Sigmoid colon (tissue), 7 donors: Measurements from ENCODE around the gene KIAA0930. TPM values are rescaled to one million over a fixed set of nuclear protein-coding genes. Genes with fewer than 3 reads are reported as not detected.

Source experiments
- DNase-seq: peaks from one replicate; pipeline ENCODE4 v3.0.0-alpha.2; 2019
- H3K27ac ChIP-seq, 4 donors: fragments of 200-600 bp; sonication (generic); one replicate each; pipeline ENCODE4 v1.5.1; 2016 to 2019; ENCODE audit warnings: mild to moderate bottlenecking in 1 of 4
- H3K27me3 ChIP-seq, 3 donors: fragments of 200-600 bp; sonication (generic); one replicate each; pipeline ENCODE4 v1.5.1; 2019; ENCODE audit warnings: mild to moderate bottlenecking in 1 of 3
- H3K36me3 ChIP-seq, 4 donors: fragments of 200-600 bp; sonication (generic); one replicate each; pipeline ENCODE4 v1.5.1; 2016 to 2019
- H3K4me1 ChIP-seq, 4 donors: fragments of 200-600 bp; sonication (generic); one replicate each; pipeline ENCODE4 v1.5.1; 2017 to 2019
- H3K4me3 ChIP-seq, 4 donors: fragments of 200-600 bp; sonication (generic); one replicate each; pipeline ENCODE4 v1.5.1; 2017 to 2019; ENCODE audit warnings: mild to moderate bottlenecking in 2 of 4, moderate library complexity in 1 of 4
- H3K9me3 ChIP-seq, 4 donors: fragments of 200-600 bp in 3 of 4; sonication (generic) in 3 of 4; one replicate each; pipeline versions ENCODE4 v1.5.1 to v1.6.1; 2013 to 2019
- CTCF ChIP-seq, 4 experiments: fragments of 450-650 bp in 3 of 4; fragments of 200-600 bp in 1 of 4; IDR thresholded peaks; one replicate each; pipeline ENCODE4 v1.5.1; 2016 to 2019; ENCODE audit warnings: antibody characterized with exemption in 4 of 4, mild to moderate bottlenecking in 3 of 4, moderate library complexity in 2 of 4
- EP300 ChIP-seq, 4 donors: sonication (generic); formaldehyde crosslinking; IDR thresholded peaks; one replicate each; pipeline ENCODE4 v1.6.1; 2017; ENCODE audit warnings: antibody characterized with exemption in 4 of 4
- POLR2A ChIP-seq, 2 donors: fragments of 450-650 bp; IDR thresholded peaks; one replicate each; pipeline ENCODE4 v1.6.1; 2016; ENCODE audit warnings: antibody characterized with exemption in 2 of 2, mild to moderate bottlenecking in 2 of 2, moderate library complexity in 2 of 2
- POLR2AphosphoS5 ChIP-seq, 4 donors: sonication (generic); formaldehyde crosslinking; IDR thresholded peaks; one replicate each; pipeline ENCODE4 v1.6.1; 2017; ENCODE audit warnings: antibody characterized with exemption in 4 of 4
- WGBS, 2 donors: extraction: QIAGEN DNeasy Blood & Tissue Kit; methylation state at CpG; one replicate each; pipeline ENCODE4 v1.1.7; 2013; 5-methylcytosine and 5-hydroxymethylcytosine counted together
- intact Hi-C: fragments of 100-400 bp; cut with DNase I; formaldehyde crosslinking; loops from one replicate; pipeline ENCODE4 v1.15.1; 2023
- polyA plus RNA-seq, 3 donors: library from polyadenylated mRNA; stranded (reverse); fragments of 200-250 nt; gene quantifications; one replicate each; pipeline ENCODE4 v1.2.3, GENCODE V29; 2013
- total RNA-seq, 4 donors: library from RNA; depleted of rRNA; stranded (reverse); fragments of >200 nt; gene quantifications; one replicate each; pipeline ENCODE4 v1.1.0, GENCODE V29; 2016
- donor health status: healthy with polysubstance abuse.
- donor health status: Bipolar disorder and iron deficiency.
- donor health status: healthy.

Gene KIAA0930
- total and polyA plus RNA-seq, 7 donors: 14.4 to 56.5 (median 26.8) TPM

GRCh38 chr22:45201678-45202332 is 38.9 kb downstream of the KIAA0930 start:
- Histone ChIP-seq H3K36me3 (peaks cover 0 to 80% (median 57%) of the 10 kb centered on the region in 4 donors), H3K4me1 (peaks cover 0 to 26% (median 17%) of the 10 kb centered on the region in 4 donors), H3K4me3 (no peak overlapping the region), H3K27ac (peak overlapping the region in 3 of 4 donors; percentile 52 to 68 (median 67)), H3K27me3 (no peaks in the 10 kb centered on the region), H3K9me3 (no peaks in the 10 kb centered on the region)
- intact Hi-C loops: no loop called here
- 20 to 61% methylated on average over 9 of the region's 9 CpGs for WGBS, 2 donors
- TF ChIP-seq EP300 (IDR thresholded peaks at IDR 0.05) (no peak), CTCF (IDR thresholded peaks at IDR 0.05) (no peak), POLR2AphosphoS5 (IDR thresholded peaks at IDR 0.05) (no peak), POLR2A (IDR thresholded peaks at IDR 0.05) (no peak)
- peak; percentile 58 for DNase-seq

- Histone ChIP-seq H3K9me3 (no peaks in the 10 kb centered on the region), H3K36me3 (peaks cover 0 to 86% (median 64%) of the 10 kb centered on the region in 4 donors), H3K4me1 (peaks cover 0 to 26% (median 17%) of the 10 kb centered on the region in 4 donors), H3K27me3 (no peaks in the 10 kb centered on the region), H3K27ac (peak overlapping the region in 3 of 4 donors; percentile 52 to 68 (median 67)), H3K4me3 (no peak overlapping the region)
- peak; percentile 53 for DNase-seq
- intact Hi-C loops: no loop called here
- WGBS, 2 donors: 88 to 89% methylated on average over 18 of the region's 18 CpGs
- no peak for TF ChIP-seq CTCF (IDR thresholded peaks at IDR 0.05)
Measured at GRCh38 chr22:45200860-45201511, 39.7 kb downstream of the KIAA0930 start.

- H3K36me3 ChIP-seq: peaks cover 0 to 85% (median 62%) of the 10 kb centered on the region in 4 donors
- no peak overlapping the region for H3K4me3 ChIP-seq
- no peaks in the 10 kb centered on the region for H3K27me3 ChIP-seq
- no peaks in the 10 kb centered on the region for H3K9me3 ChIP-seq
- 95 to 96% methylated on average over 9 of the region's 9 CpGs for WGBS, 2 donors
- H3K4me1 ChIP-seq: peaks cover 0 to 26% (median 17%) of the 10 kb centered on the region in 4 donors
- intact Hi-C loops: no loop called here
- no peak overlapping the region for H3K27ac ChIP-seq
- TF ChIP-seq POLR2A (IDR thresholded peaks at IDR 0.05) (no peak), EP300 (IDR thresholded peaks at IDR 0.05) (no peak), POLR2AphosphoS5 (IDR thresholded peaks at IDR 0.05) (no peak), CTCF (IDR thresholded peaks at IDR 0.05) (no peak)
- DNase-seq: peak; percentile 37
Measured at GRCh38 chr22:45200230-45200629, 40.5 kb downstream of the KIAA0930 start.

GRCh38 chr22:45199723-45200122 is 41.0 kb downstream of the KIAA0930 start:
- Histone ChIP-seq H3K9me3 (no peaks in the 10 kb centered on the region), H3K4me3 (no peak overlapping the region), H3K27ac (no peak overlapping the region), H3K4me1 (peaks cover 0 to 26% (median 17%) of the 10 kb centered on the region in 4 donors), H3K27me3 (no peaks in the 10 kb centered on the region), H3K36me3 (peaks cover 0 to 85% (median 59%) of the 10 kb centered on the region in 4 donors)
- 96 to 97% methylated on average over 16 of the region's 16 CpGs for WGBS, 2 donors
- no peak for DNase-seq
- TF ChIP-seq EP300 (IDR thresholded peaks at IDR 0.05) (no peak), POLR2A (IDR thresholded peaks at IDR 0.05) (no peak), POLR2AphosphoS5 (IDR thresholded peaks at IDR 0.05) (no peak), CTCF (IDR thresholded peaks at IDR 0.05) (no peak)
- intact Hi-C loops: no loop called here
